ENCODE results near the gene SLC7A10.
"Not testable (repeated sequence)": the region's sequence is repeated elsewhere in the genome, so short reads cannot be mapped to it uniquely, and the experiment has no call there.

Gene SLC7A10

GRCh38 chr19:33219261-33219815 is 6.3 kb downstream of the SLC7A10 start:
- DNase-seq (ENCODE audit: low read depth in 2 of 3, low spot score in 1 of 3) = no peak

DNA sequence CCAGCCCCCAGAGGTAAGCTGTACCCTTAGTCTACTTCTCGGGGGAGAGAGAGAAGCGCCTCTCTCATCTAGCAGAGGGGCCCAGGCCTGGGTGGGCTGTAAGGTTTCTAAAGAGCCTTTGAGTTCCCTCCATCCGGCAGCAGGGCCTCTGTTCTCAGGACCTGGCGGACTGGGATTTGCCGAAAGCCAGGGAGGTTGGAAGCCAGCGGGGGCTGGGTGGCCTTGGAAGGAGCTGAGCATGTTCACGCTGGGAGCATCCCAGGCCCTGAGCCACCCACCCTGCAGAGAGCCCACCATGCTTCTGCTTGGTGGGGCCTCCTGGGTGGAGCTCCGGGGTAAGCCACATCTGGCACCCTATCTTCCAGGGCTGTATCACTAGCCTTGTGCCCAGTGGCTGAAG is 7.8 kb downstream of the SLC7A10 start:
- no peak for DNase-seq (ENCODE audit: low read depth in 2 of 3, low spot score in 1 of 3)

GRCh38 chr19:33216198-33216830 is 9.3 kb downstream of the SLC7A10 start:
- DNase-seq (ENCODE audit: low read depth in 2 of 3, low spot score in 1 of 3) = no peak

DNA sequence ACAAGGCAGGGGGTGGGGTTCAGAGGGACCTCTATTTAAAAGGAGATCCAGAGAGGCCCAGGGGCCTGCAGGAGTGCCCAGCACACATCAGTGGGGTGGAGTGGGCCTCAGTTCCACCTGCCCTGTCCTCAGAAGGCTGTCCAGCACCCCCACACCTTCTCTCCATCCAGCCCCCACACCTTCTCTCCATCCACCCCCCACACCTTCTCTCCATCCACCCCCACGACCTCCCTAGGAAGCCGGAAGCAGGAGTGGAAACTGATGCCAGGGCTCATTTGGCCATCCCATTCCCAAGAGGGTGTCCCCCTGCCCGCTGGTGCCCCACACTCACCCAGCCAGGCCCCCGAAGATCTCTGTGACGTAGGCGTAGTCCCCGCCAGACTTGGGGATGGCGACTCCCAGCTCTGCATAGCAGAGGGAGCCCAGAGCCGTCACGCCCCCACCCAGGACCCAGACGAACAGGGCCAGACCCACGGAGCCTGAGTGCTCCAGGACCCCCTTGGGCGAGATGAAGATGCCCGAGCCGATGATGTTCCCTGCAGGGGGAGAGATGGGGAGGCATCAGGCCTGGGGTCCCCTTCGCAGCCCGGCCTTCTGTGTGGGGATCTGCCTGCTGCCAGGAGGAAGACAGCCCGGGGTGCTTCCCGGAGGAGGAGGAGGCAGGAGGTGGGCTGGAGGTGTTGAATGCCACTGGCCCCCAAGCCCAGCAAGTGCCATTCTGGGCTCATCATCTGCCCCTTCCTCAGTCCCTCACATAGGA is 10.0 kb downstream of the SLC7A10 start:
- DNase-seq (ENCODE audit: low read depth in 2 of 3, low spot score in 1 of 3) = no peak

- DNase-seq (ENCODE audit: low read depth in 2 of 3, low spot score in 1 of 3) = no peak
Observed at GRCh38 chr19:33214596-33214995, 11.1 kb downstream of the SLC7A10 start.

- no peak for DNase-seq (ENCODE audit: low read depth in 2 of 3, low spot score in 1 of 3)
Observed at GRCh38 chr19:33212436-33213172, 13.0 kb downstream of the SLC7A10 start.

DNA sequence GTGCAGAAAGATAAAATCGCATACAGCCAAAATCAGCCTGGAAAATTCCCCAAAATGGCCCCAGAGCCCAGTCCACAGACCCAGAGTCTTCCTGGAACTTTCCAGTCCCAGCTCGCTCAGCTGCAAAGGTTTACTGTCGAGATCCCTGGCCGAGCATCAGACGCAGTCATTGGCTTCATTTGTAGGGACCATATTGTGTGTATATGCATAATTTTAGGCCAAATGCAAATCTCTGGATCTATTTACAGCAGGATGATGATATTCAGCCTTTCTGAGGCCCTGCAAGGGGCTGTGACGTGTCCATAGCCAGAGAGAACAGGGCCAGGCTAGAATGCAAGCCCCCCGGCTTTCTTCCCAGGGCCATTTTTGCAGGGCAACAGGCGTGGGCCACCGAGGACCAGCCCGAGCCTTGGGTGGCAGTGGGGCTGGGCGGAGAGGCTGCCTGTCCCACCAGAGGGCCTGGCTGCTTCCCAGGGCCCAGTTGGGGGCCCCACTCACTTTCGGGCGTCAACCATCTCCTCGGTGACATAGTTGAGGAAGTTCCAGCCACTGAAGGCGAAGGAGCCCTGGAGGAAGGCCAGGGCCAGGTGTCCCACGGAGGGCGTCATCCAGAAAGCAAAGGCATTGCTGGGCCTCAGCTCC is 13.7 kb downstream of the SLC7A10 start:
- no peak for DNase-seq (ENCODE audit: low read depth in 2 of 3, low spot score in 1 of 3)

- DNase-seq (ENCODE audit: low read depth in 2 of 3, low spot score in 1 of 3) = no peak
Observed at GRCh38 chr19:33210266-33210940, 15.2 kb downstream of the SLC7A10 start.

- DNase-seq (ENCODE audit: low read depth in 2 of 3, low spot score in 1 of 3) = not testable (repeated sequence)
Observed at GRCh38 chr19:33209850-33210230, 15.8 kb downstream of the SLC7A10 start.

DNA sequence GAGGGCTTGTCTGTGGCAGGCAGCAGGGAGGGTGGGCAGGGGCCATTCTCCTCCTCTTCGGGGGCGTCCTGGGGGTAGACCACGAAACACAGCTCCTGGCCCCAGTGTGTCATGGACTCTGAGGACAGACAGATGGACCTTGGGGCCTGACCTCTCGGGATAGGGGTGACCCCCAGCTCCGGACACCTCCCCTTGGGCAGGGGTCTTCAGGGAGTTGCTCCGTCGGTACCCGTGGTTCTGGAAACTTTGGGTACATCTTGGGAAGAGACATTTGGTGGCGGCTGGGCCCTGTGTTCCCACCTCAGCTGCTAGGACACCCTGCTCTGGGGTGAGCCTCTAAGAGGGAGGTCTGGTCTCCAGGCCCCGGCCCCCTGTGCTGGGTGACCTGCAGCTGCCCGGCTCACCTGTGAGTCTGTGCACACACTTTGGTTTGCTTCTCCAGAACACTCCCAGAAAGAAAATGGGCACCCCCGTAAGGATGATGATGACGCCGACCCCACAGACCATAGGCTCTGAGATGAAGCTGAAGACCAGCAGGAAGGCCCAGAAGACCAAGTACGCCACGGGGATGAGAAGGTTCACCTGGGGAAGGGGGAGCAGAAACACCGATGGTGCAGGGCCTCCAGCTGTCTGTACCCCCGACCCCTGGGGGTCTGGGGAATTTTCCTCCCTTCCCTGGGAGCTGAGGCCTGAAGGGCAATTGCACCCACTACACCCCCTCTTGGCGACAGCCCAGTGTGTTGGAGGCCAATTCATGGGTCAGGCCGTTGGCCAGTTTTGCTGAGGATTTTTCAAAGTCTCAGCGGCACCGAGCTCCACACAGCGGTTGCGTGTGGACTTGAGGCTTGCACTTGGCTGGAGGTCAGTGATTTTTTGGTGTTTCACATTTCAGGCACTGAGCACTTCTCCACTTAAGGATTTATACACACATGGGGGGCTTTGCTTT is 16.5 kb downstream of the SLC7A10 start:
- DNase-seq (ENCODE audit: low read depth in 2 of 3, low spot score in 1 of 3) = no peak

DNA sequence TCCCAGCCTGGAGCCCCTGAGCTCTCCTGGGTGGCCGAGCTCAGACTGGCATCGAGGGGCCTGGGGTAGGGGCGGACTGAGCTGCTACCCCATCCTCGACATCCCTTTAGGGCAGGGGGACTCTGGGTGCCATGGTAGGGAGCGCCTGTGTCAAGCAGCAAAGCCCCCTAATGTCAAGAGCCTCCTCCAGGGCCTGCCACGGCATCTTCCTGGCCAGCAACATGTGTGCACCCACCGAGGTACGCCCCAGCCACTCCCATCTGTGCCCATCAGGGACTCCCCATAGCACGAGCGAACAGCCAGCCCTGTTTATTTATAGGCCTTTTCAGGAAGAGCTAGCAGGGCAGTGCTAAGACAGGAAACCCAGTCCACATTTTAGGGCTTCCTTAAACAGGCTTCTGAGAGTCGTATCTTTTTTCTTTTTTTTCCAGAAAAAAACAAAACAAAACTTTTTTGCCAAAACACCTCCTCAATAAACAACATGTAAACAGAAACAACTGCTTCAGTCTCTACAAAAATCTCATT is 17.2 kb downstream of the SLC7A10 start:
- no peak for DNase-seq (ENCODE audit: low read depth in 2 of 3, low spot score in 1 of 3)

DNA sequence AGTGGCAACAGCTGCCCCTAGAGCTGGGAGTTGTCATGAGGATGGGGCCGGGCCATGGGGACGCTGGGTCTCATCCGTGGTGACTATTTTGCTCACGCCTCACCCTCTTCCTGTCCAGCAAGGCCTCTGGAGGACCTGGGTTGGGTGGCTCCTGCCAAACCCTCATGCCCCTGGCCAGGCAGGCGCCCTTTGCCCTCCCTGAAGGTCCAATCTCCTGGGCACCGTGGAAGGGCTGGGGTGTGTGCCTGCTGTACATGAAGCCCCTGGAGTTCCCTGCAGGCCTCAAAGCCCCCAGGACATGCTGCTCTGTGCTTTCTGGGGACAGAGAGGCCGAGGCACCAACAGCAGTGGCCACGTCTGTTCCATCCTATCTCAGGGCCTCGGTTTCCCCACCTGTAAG is 17.7 kb downstream of the SLC7A10 start:
- no peak for DNase-seq (ENCODE audit: low read depth in 2 of 3, low spot score in 1 of 3)

GRCh38 chr19:33207040-33207620 is 18.5 kb downstream of the SLC7A10 start:
- DNase-seq (ENCODE audit: low read depth in 2 of 3, low spot score in 1 of 3) = no peak

DNA sequence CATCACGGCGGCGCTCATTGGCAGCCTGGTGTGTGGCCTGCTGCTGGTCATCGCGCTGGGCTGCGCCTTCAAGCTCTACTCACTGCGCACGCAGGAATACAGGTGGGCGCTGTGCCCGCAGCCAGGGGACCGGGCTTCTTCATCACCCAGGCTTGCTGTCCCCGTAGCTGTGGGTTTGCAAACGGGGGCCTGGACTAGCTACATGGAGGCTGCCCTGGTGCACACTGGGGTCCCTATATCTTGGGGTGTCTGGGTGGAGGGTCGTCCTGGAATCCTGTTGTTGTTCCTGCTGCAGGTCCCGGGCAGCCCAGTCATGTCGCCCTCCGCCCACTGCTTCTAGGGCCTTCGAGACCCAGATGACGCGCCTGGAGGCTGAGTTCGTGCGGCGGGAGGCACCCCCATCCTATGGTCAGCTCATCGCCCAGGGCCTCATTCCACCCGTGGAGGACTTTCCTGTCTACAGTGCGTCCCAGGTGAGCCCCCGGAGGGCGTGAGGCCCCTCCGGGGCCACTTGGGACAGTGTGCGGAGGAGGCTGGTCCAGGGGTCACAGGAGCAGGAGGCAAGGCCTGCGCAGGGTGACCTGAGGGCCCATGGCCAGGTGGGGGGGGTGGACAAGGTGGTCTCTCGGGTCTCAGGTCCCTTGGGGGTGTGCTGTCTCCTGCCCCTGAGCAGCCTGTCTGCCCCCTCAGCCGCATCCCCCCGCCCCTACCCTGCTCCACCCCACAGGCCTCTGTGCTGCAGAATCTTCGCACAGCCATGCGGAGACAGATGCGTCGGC is 19.2 kb downstream of the SLC7A10 start:
- no peak for DNase-seq (ENCODE audit: low read depth in 2 of 3, low spot score in 1 of 3)

- DNase-seq (ENCODE audit: low read depth in 2 of 3, low spot score in 1 of 3) = no peak
Observed at GRCh38 chr19:33205531-33206260, 20.0 kb downstream of the SLC7A10 start.

GRCh38 chr19:33205110-33205509 is 20.5 kb downstream of the SLC7A10 start:
- no peak for DNase-seq (ENCODE audit: low read depth in 2 of 3, low spot score in 1 of 3)

DNA sequence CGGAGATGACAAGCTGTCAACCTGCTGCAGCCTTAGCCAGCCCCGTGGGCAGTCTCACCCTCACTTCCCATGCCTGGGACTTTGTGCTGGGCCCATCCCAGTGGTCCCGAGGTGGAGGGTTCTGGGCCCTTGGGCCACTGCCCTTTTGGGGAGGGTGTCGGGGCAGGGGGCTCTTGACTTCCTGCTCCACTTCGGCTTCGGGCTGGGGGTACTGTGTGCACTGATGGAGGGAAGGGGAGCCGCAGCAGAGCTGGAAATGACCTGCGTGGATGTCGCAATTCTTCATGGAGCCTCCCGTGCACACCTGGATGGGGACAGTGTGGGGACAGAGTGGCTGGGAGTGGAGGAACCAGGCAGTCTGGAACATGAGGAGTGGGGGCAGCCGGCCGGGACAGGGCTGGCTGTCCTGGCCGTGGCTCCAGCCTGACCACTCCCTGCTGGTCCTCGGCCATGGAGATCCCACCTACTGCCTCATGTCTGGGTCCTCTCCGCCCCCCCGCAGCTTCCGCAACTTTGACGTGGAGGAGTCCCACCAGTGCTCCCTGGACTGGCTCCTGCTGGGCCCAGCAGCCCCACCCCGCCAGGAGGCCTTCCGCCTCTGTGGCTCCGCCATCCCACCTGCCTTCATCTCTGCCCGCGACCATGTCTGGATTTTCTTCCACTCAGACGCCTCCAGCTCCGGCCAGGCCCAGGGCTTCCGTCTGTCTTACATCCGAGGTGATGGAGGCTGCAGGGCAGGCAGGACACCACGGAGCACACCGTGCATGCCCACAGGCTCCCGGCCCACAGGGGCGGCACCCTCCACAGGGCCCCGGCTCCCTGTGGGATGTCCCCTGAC is 21.3 kb downstream of the SLC7A10 start:
- DNase-seq (ENCODE audit: low read depth in 2 of 3, low spot score in 1 of 3) = no peak
